ENCODE results near the gene LRRC8C.

The LRRC8C gene

GRCh38 chr1:89737985-89738510 lies 105.1 kb downstream of the LRRC8C start:
- DNase-seq, result no peak

GRCh38 chr1:89739013-89739843 lies 106.3 kb downstream of the LRRC8C start:
- DNase-seq, result no peak

- no peak for DNase-seq
Measured at GRCh38 chr1:89739844-89740216, 106.9 kb downstream of the LRRC8C start.

- no peak for DNase-seq
Measured at GRCh38 chr1:89743788-89744187, 110.9 kb downstream of the LRRC8C start.

GRCh38 chr1:89746424-89747149 lies 113.7 kb downstream of the LRRC8C start:
- DNase-seq, result no peak

- no peak for DNase-seq
Measured at GRCh38 chr1:89753761-89754160, 120.8 kb downstream of the LRRC8C start.

- no peak for DNase-seq
Measured at GRCh38 chr1:89754518-89754917, 121.6 kb downstream of the LRRC8C start.

GRCh38 chr1:89755591-89755990 lies 122.7 kb downstream of the LRRC8C start:
- DNase-seq, result no peak

GRCh38 chr1:89757532-89757931 lies 124.6 kb downstream of the LRRC8C start:
- DNase-seq, result no peak

GRCh38 chr1:89758156-89758555 lies 125.2 kb downstream of the LRRC8C start:
- DNase-seq, result peak; percentile 48

GRCh38 chr1:89759036-89759435 lies 126.1 kb downstream of the LRRC8C start:
- no peak for DNase-seq

GRCh38 chr1:89760496-89760895 lies 127.6 kb downstream of the LRRC8C start:
- DNase-seq, result no peak

GRCh38 chr1:89761338-89761737 lies 128.4 kb downstream of the LRRC8C start:
- DNase-seq, result no peak

- DNase-seq, result peak; percentile 30
Measured at GRCh38 chr1:89761901-89762300, 129.0 kb downstream of the LRRC8C start.

GRCh38 chr1:89762386-89762778 lies 129.5 kb downstream of the LRRC8C start:
- DNase-seq, result no peak

GRCh38 chr1:89762779-89763648 lies 130.1 kb downstream of the LRRC8C start:
- DNase-seq, result peak; percentile 95

- no peak for DNase-seq
Measured at GRCh38 chr1:89763649-89763986, 130.7 kb downstream of the LRRC8C start.

- DNase-seq, result no peak
Measured at GRCh38 chr1:89765774-89766173, 132.9 kb downstream of the LRRC8C start.

GRCh38 chr1:89767618-89768017 lies 134.7 kb downstream of the LRRC8C start:
- DNase-seq, result no peak
